Trophoblast cell (in vitro differentiated cells and primary cell): ENCODE measurements around the gene NOSIP.

Experiments used
- DNase-seq, 2 donors: peaks; one replicate each; pipeline ENCODE4 v3.0.0-alpha.2; 2016
- H2AFZ ChIP-seq: 2 replicates; pipeline ENCODE4 v1.6.1; 2013; ENCODE audit warnings: low read length, moderate library complexity, mild to moderate bottlenecking; ENCODE audit not compliant: insufficient read depth, poor library complexity
- H2AK5ac ChIP-seq: 2 replicates; pipeline ENCODE4 v1.6.1; 2013; ENCODE audit warnings: mild to moderate bottlenecking, low read length
- H2BK120ac ChIP-seq: 2 replicates; pipeline ENCODE4 v1.6.1; 2013; ENCODE audit warnings: low read length, mild to moderate bottlenecking, moderate library complexity; ENCODE audit not compliant: insufficient read depth, poor library complexity
- H2BK12ac ChIP-seq: 2 replicates; pipeline ENCODE4 v1.6.1; 2013; ENCODE audit warnings: mild to moderate bottlenecking, low read length, moderate library complexity
- H2BK5ac ChIP-seq: 2 replicates; pipeline ENCODE4 v1.6.1; 2013; ENCODE audit warnings: low read length, low read depth, moderate library complexity, mild to moderate bottlenecking; ENCODE audit not compliant: poor library complexity
- H3K14ac ChIP-seq: 2 replicates; pipeline ENCODE4 v1.6.1; 2013; ENCODE audit warnings: mild to moderate bottlenecking, low read length
- H3K18ac ChIP-seq: 2 replicates; pipeline ENCODE4 v1.6.1; 2013; ENCODE audit warnings: mild to moderate bottlenecking, low read length
- H3K23ac ChIP-seq: 2 replicates; pipeline ENCODE4 v1.6.1; 2013; ENCODE audit warnings: low read length
- H3K27ac ChIP-seq: 2 replicates; pipeline ENCODE4 v1.5.1; 2013; ENCODE audit warnings: low read depth, mild to moderate bottlenecking, inconsistent platforms, low read length, moderate library complexity
- H3K27me3 ChIP-seq: 2 replicates; pipeline ENCODE4 v1.6.1; 2013; ENCODE audit warnings: inconsistent platforms, mild to moderate bottlenecking, low read length, moderate library complexity; ENCODE audit not compliant: insufficient read depth
- H3K36me3 ChIP-seq, 2 experiments: 1 replicate in 1 of 2; 2 replicates in 1 of 2; pipeline ENCODE4 v1.6.1; 2013; ENCODE audit warnings: low read length in 2 of 2, mild to moderate bottlenecking in 2 of 2, moderate library complexity in 1 of 2; ENCODE audit not compliant: insufficient read depth in 2 of 2, control insufficient read depth in 1 of 2
- H3K4ac ChIP-seq: 2 replicates; pipeline ENCODE4 v1.6.1; 2013; ENCODE audit warnings: low read depth, mild to moderate bottlenecking, low read length, moderate library complexity
- H3K4me1 ChIP-seq, 2 experiments: 1 replicate in 1 of 2; 2 replicates in 1 of 2; pipeline ENCODE4 v1.6.1; 2013; ENCODE audit warnings: low read length in 2 of 2, mild to moderate bottlenecking in 2 of 2, moderate library complexity in 1 of 2; ENCODE audit not compliant: insufficient read depth in 2 of 2, control insufficient read depth in 1 of 2
- H3K4me2 ChIP-seq: 2 replicates; pipeline ENCODE4 v1.6.1; 2013; ENCODE audit warnings: inconsistent platforms, mild to moderate bottlenecking, low read length, moderate library complexity
- H3K4me3 ChIP-seq: 2 replicates; pipeline ENCODE4 v1.5.1; 2013; ENCODE audit warnings: mild to moderate bottlenecking, low read depth, low read length, inconsistent platforms
- H3K79me1 ChIP-seq: one replicate; pipeline ENCODE4 v1.6.1; 2013; ENCODE audit warnings: low read length
- H3K79me2 ChIP-seq: 2 replicates; pipeline ENCODE4 v1.6.1; 2013; ENCODE audit warnings: low read length, mild to moderate bottlenecking; ENCODE audit not compliant: control insufficient read depth, insufficient read depth, poor library complexity
- H3K9ac ChIP-seq: 2 replicates; pipeline ENCODE4 v1.6.1; 2013; ENCODE audit warnings: mild to moderate bottlenecking, low read length
- H3K9me3 ChIP-seq: 2 replicates; pipeline ENCODE4 v1.6.1; 2013; ENCODE audit warnings: low read depth, mild to moderate bottlenecking, control low read depth, inconsistent platforms, low read length; ENCODE audit not compliant: insufficient read depth
- H4K12ac ChIP-seq: 2 replicates; pipeline ENCODE4 v1.6.1; 2013; ENCODE audit warnings: low read depth, mild to moderate bottlenecking, low read length, moderate library complexity
- H4K8ac ChIP-seq: 2 replicates; pipeline ENCODE4 v1.6.1; 2013; ENCODE audit warnings: low read depth, mild to moderate bottlenecking, low read length, moderate library complexity
- H4K91ac ChIP-seq: one replicate; pipeline ENCODE4 v1.6.1; 2013; ENCODE audit warnings: low read depth, mild to moderate bottlenecking, low read length, moderate library complexity
- WGBS: extraction: QIAGEN DNeasy Blood & Tissue Kit; methylation state at CpG from one replicate; pipeline ENCODE4 v1.1.7; 2013; ENCODE audit warnings: missing lambda C conversion rate; ENCODE audit not compliant: insufficient read length, insufficient coverage; ENCODE audit errors: extremely low coverage; 5-methylcytosine and 5-hydroxymethylcytosine counted together

NOSIP gene

DNA sequence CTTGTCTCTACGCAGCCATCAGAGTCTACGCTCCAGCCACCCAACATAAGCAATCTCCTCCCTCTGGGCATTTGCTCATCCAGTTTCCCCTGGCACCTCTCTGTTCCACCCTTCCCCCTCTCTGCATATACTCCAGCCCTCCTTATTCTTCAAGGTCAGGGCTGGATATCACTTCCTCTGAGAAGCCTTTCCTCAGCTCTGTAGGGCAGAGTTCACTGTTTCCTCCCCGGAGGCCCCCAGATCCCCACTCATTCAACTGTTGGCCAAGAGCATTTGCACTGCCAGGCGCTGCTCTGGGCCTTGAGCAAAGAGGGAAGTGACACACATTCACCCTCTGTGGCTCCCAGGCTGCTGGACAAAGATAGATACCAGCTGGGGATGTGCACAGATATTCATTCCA lies 64.6 kb downstream of the NOSIP start:
- Histone ChIP-seq H4K91ac (no peak overlapping the region), H3K4me3 (no peak overlapping the region), H3K79me2 (no peaks in the 10 kb centered on the region), H3K4ac (no peak overlapping the region), H3K27me3 (no peaks in the 10 kb centered on the region), H3K9me3 (no peaks in the 10 kb centered on the region), H3K4me1 (peaks cover 8 to 10% of the 10 kb centered on the region in 2 experiments), H3K36me3 (peaks cover 0 to 3% of the 10 kb centered on the region in 2 experiments), H2BK12ac (no peak overlapping the region), H2AFZ (no peak overlapping the region), H3K18ac (no peak overlapping the region), H4K12ac (no peak overlapping the region), H3K27ac (no peak overlapping the region), H2AK5ac (no peak overlapping the region), H4K8ac (no peak overlapping the region), H3K9ac (no peak overlapping the region), H3K23ac (no peak overlapping the region), H3K79me1 (peaks cover 7% of the 10 kb centered on the region), H2BK5ac (no peak overlapping the region), H3K14ac (no peak overlapping the region), H2BK120ac (no peak overlapping the region), H3K4me2 (no peak overlapping the region)
- DNase-seq = peak; percentile 32 to 40
- WGBS = no CpG with 5 or more reads among the region's 4 CpGs

DNA sequence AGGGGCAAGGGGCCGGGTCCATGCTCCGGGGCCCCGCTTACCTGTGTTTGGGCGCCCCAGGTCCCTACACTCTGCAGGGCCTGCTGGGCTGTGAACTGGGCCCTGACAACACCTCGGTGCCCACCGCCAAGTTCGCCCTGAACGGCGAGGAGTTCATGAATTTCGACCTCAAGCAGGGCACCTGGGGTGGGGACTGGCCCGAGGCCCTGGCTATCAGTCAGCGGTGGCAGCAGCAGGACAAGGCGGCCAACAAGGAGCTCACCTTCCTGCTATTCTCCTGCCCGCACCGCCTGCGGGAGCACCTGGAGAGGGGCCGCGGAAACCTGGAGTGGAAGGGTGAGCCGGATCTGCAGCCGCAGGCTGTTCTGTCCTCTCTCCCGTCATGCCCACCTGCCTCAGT lies 66.2 kb downstream of the NOSIP start:
- Histone ChIP-seq H3K23ac (no peak overlapping the region), H3K79me1 (peaks cover 7% of the 10 kb centered on the region), H4K12ac (peak overlapping the region; percentile 31), H3K14ac (no peak overlapping the region), H3K9ac (no peak overlapping the region), H3K4ac (no peak overlapping the region), H2AFZ (no peak overlapping the region), H3K27ac (no peak overlapping the region), H3K4me1 (peaks cover 8 to 10% of the 10 kb centered on the region in 2 experiments), H4K91ac (no peak overlapping the region), H3K18ac (peak overlapping the region; percentile 33), H2BK5ac (peak overlapping the region; percentile 35), H3K4me2 (no peak overlapping the region), H3K4me3 (no peak overlapping the region), H3K36me3 (peaks cover 0 to 3% of the 10 kb centered on the region in 2 experiments), H4K8ac (no peak overlapping the region), H3K9me3 (no peaks in the 10 kb centered on the region), H2AK5ac (peak overlapping the region; percentile 48), H2BK120ac (no peak overlapping the region), H2BK12ac (no peak overlapping the region), H3K27me3 (no peaks in the 10 kb centered on the region), H3K79me2 (no peaks in the 10 kb centered on the region)
- WGBS = no CpG with 5 or more reads among the region's 21 CpGs
- peak; percentile 34 to 55 for DNase-seq

DNA sequence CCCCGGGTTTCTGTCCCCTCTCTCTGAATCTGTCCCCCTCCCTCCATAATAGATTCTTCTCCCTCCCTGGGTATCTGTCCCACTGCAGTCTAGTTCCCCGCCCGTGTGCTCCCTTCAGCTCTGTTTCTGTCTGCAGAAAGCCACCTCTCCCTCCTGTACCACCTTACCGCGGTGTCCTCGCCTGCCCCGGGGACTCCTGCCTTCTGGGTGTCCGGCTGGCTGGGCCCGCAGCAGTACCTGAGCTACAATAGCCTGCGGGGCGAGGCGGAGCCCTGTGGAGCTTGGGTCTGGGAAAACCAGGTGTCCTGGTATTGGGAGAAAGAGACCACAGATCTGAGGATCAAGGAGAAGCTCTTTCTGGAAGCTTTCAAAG lies 66.6 kb downstream of the NOSIP start:
- peak overlapping the region; percentile 94 for H3K4me2 ChIP-seq
- no peak overlapping the region for H3K18ac ChIP-seq
- H2BK12ac ChIP-seq = no peak overlapping the region
- H3K23ac ChIP-seq = no peak overlapping the region
- peak; percentile 84 to 89 for DNase-seq
- H3K79me2 ChIP-seq = no peaks in the 10 kb centered on the region
- no peak overlapping the region for H3K4me3 ChIP-seq
- no peak overlapping the region for H4K91ac ChIP-seq
- no peaks in the 10 kb centered on the region for H3K27me3 ChIP-seq
- no peak overlapping the region for H2BK5ac ChIP-seq
- no CpG with 5 or more reads among the region's 12 CpGs for WGBS
- no peak overlapping the region for H3K14ac ChIP-seq
- H3K9ac ChIP-seq = no peak overlapping the region
- no peak overlapping the region for H3K4ac ChIP-seq
- peaks cover 0 to 3% of the 10 kb centered on the region in 2 experiments for H3K36me3 ChIP-seq
- H3K27ac ChIP-seq = no peak overlapping the region
- H4K12ac ChIP-seq = no peak overlapping the region
- H3K9me3 ChIP-seq = no peaks in the 10 kb centered on the region
- peaks cover 7% of the 10 kb centered on the region for H3K79me1 ChIP-seq
- no peak overlapping the region for H2BK120ac ChIP-seq
- no peak overlapping the region for H4K8ac ChIP-seq
- no peak overlapping the region for H2AK5ac ChIP-seq
- H3K4me1 ChIP-seq = peaks cover 8 to 10% of the 10 kb centered on the region in 2 experiments
- no peak overlapping the region for H2AFZ ChIP-seq

DNA sequence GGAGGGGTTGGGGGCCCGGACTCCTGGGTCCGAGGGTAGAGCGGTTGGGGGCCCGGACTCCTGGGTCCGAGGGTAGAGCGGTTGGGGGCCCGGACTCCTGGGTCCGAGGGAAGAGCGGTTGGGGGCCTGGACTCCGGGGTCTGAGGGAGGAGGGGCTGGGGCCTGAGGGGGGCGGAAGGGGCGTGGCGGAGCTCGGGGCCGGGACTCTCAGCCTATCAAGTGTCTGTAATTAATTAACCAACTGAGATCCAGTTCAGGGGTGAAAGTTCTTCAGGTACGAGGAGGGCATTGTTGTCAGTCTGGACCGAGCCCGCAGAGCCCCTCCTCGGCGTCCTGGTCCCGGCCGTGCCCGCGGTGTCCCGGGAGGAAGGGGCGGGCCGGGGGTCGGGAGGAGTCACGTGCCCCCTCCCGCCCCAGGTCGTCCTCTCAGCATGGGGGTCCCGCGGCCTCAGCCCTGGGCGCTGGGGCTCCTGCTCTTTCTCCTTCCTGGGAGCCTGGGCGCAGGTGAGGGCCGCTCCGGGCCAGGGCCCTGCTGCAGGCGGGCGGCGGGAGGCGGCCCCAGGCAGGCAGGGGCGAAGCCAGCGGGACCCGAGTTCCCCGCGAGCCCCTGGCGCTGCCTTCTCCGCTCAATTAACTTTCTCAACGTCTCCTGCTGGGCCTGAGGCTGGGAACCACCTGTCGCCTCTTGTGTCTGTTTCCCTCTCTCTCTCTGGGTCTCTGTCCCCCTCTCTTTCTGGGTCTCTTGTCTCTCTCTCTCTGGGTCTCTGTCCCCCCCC lies 67.2 kb downstream of the NOSIP start:
- Histone ChIP-seq H4K91ac (peak overlapping the region; percentile 85), H3K27me3 (no peaks in the 10 kb centered on the region), H2BK120ac (peak overlapping the region; percentile 74), H3K14ac (peak overlapping the region; percentile 82), H3K18ac (peak overlapping the region; percentile 16), H2BK5ac (peak overlapping the region; percentile 0), H3K79me1 (peaks cover 7% of the 10 kb centered on the region), H3K4me3 (peak overlapping the region; percentile 85), H2AK5ac (no peak overlapping the region), H2AFZ (peak overlapping the region; percentile 9), H3K4me1 (peaks cover 8 to 10% of the 10 kb centered on the region in 2 experiments), H3K27ac (peak overlapping the region; percentile 3), H3K79me2 (no peaks in the 10 kb centered on the region), H4K8ac (peak overlapping the region; percentile 94), H3K36me3 (peaks cover 0 to 3% of the 10 kb centered on the region in 2 experiments), H3K4ac (no peak overlapping the region), H3K9me3 (no peaks in the 10 kb centered on the region), H2BK12ac (no peak overlapping the region), H3K23ac (no peak overlapping the region), H3K4me2 (peak overlapping the region; percentile 94), H4K12ac (peak overlapping the region; percentile 77), H3K9ac (peak overlapping the region; percentile 57)
- DNase-seq = peak in 1 of 2 donors; percentile 18
- no CpG with 5 or more reads among the region's 50 CpGs for WGBS
